Measurements from ENCODE around the gene PITPNM2. TPM values are rescaled to one million over a fixed set of nuclear protein-coding genes. Genes with fewer than 3 reads are reported as not detected.

PITPNM2 gene
- total RNA-seq, 1 experiment from 2014 or later: 15.2 TPM

- ChIA-PET POLR2A (no interaction called here), CTCF (no interaction called here), RAD21 (ENCODE audit: low non-redundant PET in 1 of 2, low total read pairs in 2 of 2, uncharacterized antibody in 2 of 2, unreplicated experiment in 2 of 2) (no interaction called here)
- Histone ChIP-seq H3K79me2 (ENCODE audit: insufficient read depth, low read length) (peaks cover 37% of the 10 kb centered on the region), H3K9ac (ENCODE audit: low read length) (no peak overlapping the region), H3K27ac (ENCODE audit: low read depth, low read length) (no peak overlapping the region), H3K4me2 (ENCODE audit: low read length) (no peak overlapping the region), H3K4me3 (replicated peaks in 1 of 2; ENCODE audit: low read depth in 1 of 2, low read length in 2 of 2) (no peak overlapping the region), H3K4me1 (ENCODE audit: control insufficient read depth in 1 of 2, insufficient read depth in 2 of 2, low read length in 2 of 2) (peaks cover 15 to 36% of the 10 kb centered on the region in 2 experiments), H3K9me3 (ENCODE audit: control insufficient read depth in 1 of 2, insufficient read depth in 1 of 2, low read depth in 1 of 2, low read length in 2 of 2) (no peaks in the 10 kb centered on the region), H3K27me3 (ENCODE audit: insufficient read depth, low read length) (no peaks in the 10 kb centered on the region), H3K36me3 (ENCODE audit: control insufficient read depth in 1 of 2, insufficient read depth in 2 of 2, low read length in 2 of 2) (no peaks in the 10 kb centered on the region), H4K20me1 (ENCODE audit: insufficient read depth) (no peaks in the 10 kb centered on the region), H2AFZ (ENCODE audit: low read depth, low read length, poor library complexity, severe bottlenecking) (no peak overlapping the region), H3K9me2 (ENCODE audit: insufficient read depth) (no peaks in the 10 kb centered on the region)
- DNase-seq (ENCODE audit: low read depth, low spot score) (no peak), ATAC-seq (no peak)
- BruUV-seq (replicated peaks): no TSS peak
- intact Hi-C loops (cut with micrococcal nuclease): loop anchor here (5.0 to 10.0 kb wide), 2 partner anchors 106 to 173 kb away; partner anchors contain the start of gene OGFOD2
- TF ChIP-seq TCF7L2 (IDR thresholded peaks at IDR 0.05; ENCODE audit: borderline replicate concordance, extremely low read depth, insufficient read depth, insufficient read length) (no peak), ZBTB33 (IDR thresholded peaks at IDR 0.05; ENCODE audit: extremely low read depth, insufficient replicate concordance, low read length) (no peak), EZH2phosphoT487 (IDR thresholded peaks at IDR 0.05; ENCODE audit: borderline replicate concordance) (no peak), ELF1 (IDR thresholded peaks at IDR 0.05; ENCODE audit: borderline replicate concordance, low read depth) (no peak), SRF (IDR thresholded peaks at IDR 0.05; ENCODE audit: low read depth) (no peak), ZNF274 (IDR thresholded peaks at IDR 0.05; ENCODE audit: low read depth, low read length) (no peak), ZFX (IDR thresholded peaks at IDR 0.05) (no peak), POLR2AphosphoS5 (IDR thresholded peaks at IDR 0.05; ENCODE audit: low read depth, low read length) (no peak), EGR1 (IDR thresholded peaks at IDR 0.05; ENCODE audit: low read depth) (no peak)
Observed at GRCh38 chr12:123148223-123148622, 2.7 kb downstream of the PITPNM2 start.

Measured in HCT116 (cell line).